ENCODE data around the gene STK11IP.

The STK11IP gene

GRCh38 chr2:219642465-219643083 is 44.9 kb downstream of the STK11IP start:
- H3K4me3 ChIP-seq (ENCODE audit: low read depth, low read length) = no peak overlapping the region
- peak; percentile 100 for TF ChIP-seq CTCF (IDR thresholded peaks at IDR 0.05; ENCODE audit: borderline replicate concordance, insufficient read depth, low read depth, low read length)

- TF ChIP-seq CTCF (IDR thresholded peaks at IDR 0.05; ENCODE audit: borderline replicate concordance, insufficient read depth, low read depth, low read length) = no peak
- no peak overlapping the region for H3K4me3 ChIP-seq (ENCODE audit: low read depth, low read length)
These were observed 45.4 kb downstream of the STK11IP start for GRCh38 chr2:219643084-219643473.

- no peak for TF ChIP-seq CTCF (IDR thresholded peaks at IDR 0.05; ENCODE audit: borderline replicate concordance, insufficient read depth, low read depth, low read length)
These were observed 46.2 kb downstream of the STK11IP start for GRCh38 chr2:219643788-219644398.

GRCh38 chr2:219644801-219645480 is 47.3 kb downstream of the STK11IP start:
- H3K4me3 ChIP-seq (ENCODE audit: low read depth, low read length) = no peak overlapping the region
- TF ChIP-seq CTCF (IDR thresholded peaks at IDR 0.05; ENCODE audit: borderline replicate concordance, insufficient read depth, low read depth, low read length) = no peak

More at GRCh38 chr2:219643788-219644398, 46.2 kb downstream of the STK11IP start:
- no peak overlapping the region for H3K4me3 ChIP-seq (ENCODE audit: low read depth, low read length)

- TF ChIP-seq CTCF (IDR thresholded peaks at IDR 0.05; ENCODE audit: borderline replicate concordance, insufficient read depth, low read depth, low read length) = no peak
- no peak overlapping the region for H3K4me3 ChIP-seq (ENCODE audit: low read depth, low read length)
These were observed 48.2 kb downstream of the STK11IP start for GRCh38 chr2:219645631-219646527.

GRCh38 chr2:219648176-219648575 is 50.5 kb downstream of the STK11IP start:
- no peak overlapping the region for H3K4me3 ChIP-seq (ENCODE audit: low read depth, low read length)
- no peak for TF ChIP-seq CTCF (IDR thresholded peaks at IDR 0.05; ENCODE audit: borderline replicate concordance, insufficient read depth, low read depth, low read length)

All from GM12875 (cell line).